ENCODE results near the gene ZBTB40. TPM values are rescaled to one million over a fixed set of nuclear protein-coding genes. Genes with fewer than 3 reads are reported as not detected.

ZBTB40 gene
- total RNA-seq, 1 experiment from 2014 or later = 21.4 TPM

DNA sequence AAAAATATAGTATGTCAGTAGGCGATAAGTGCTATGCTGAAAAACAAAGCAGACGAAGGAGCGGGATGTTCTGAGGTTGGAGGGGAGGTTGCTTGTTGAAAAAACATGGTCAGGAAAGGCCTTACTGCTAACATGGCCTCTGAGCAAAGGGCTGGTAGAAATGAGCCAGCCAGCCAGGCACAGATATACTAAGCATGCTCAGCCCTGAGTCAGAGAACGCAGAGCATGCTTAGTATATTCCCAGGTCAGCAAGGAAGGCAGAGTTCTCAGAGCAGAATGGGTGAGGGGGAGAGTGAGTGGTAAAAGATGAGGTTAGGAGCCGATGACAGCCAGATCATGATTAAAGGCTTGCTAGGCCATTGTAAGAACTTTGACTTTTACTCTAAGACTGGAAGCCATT is 36.7 kb downstream of the ZBTB40 start:
- intact Hi-C loops (cut with micrococcal nuclease; ENCODE audit: unreplicated experiment) = no loop called here
- Histone ChIP-seq H3K4me1 (replicated peaks; ENCODE audit: insufficient read depth) (no peaks in the 10 kb centered on the region), H3K27me3 (ENCODE audit: insufficient read depth, low read depth) (no peaks in the 10 kb centered on the region), H2AFZ (no peak overlapping the region), H3K9me2 (ENCODE audit: insufficient read depth) (no peaks in the 10 kb centered on the region), H3K9me3 (ENCODE audit: insufficient read depth, low read depth) (no peaks in the 10 kb centered on the region), H3F3A (ENCODE audit: insufficient read depth, low read depth) (no peaks in the 10 kb centered on the region), H3K4me2 (no peak overlapping the region), H3K27ac (no peak overlapping the region), H3K36me3 (ENCODE audit: low read depth) (no peaks in the 10 kb centered on the region), H4K20me1 (ENCODE audit: insufficient read depth) (no peaks in the 10 kb centered on the region), H3K4me3 (no peak overlapping the region), H3K79me2 (ENCODE audit: low read depth) (0 out of 2 replicates have a peak, but pooled peaks cover 3% of the 10 kb centered on the region)
- ChIA-PET POLR2A (ENCODE audit: unreplicated experiment) (no interaction called here), CTCF (no interaction called here)
- no peak for TF ChIP-seq CTCF (conservative IDR thresholded peaks at IDR 0.05)
- no TSS peak for BruUV-seq (replicated peaks)
- DNase-seq = no peak

GRCh38 chr1:22489278-22489677 is 37.6 kb downstream of the ZBTB40 start:
- BruUV-seq (replicated peaks) = no TSS peak

DNA sequence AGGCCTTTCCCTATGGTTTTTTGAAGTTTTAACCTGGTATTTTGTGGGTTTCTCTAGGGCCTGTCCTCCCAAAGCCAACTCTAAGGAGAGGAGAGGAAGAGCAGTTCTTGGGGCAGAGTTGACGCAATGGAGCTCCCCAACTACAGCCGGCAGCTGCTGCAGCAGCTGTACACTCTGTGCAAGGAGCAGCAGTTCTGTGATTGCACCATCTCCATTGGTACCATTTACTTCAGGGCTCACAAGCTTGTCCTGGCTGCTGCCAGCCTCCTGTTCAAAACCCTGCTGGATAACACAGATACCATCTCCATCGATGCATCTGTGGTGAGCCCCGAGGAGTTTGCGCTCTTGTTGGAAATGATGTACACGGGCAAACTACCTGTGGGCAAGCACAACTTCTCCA is 38.2 kb downstream of the ZBTB40 start:
- no peak overlapping the region for H3K4me2 ChIP-seq
- no peak overlapping the region for H3K4me3 ChIP-seq
- H2AFZ ChIP-seq = no peak overlapping the region
- no peak for TF ChIP-seq CTCF (conservative IDR thresholded peaks at IDR 0.05)
- H4K20me1 ChIP-seq (ENCODE audit: insufficient read depth) = no peaks in the 10 kb centered on the region
- H3K27me3 ChIP-seq (ENCODE audit: insufficient read depth, low read depth) = no peaks in the 10 kb centered on the region
- POLR2A ChIA-PET (ENCODE audit: unreplicated experiment) = no interaction called here
- H3K9me2 ChIP-seq (ENCODE audit: insufficient read depth) = no peaks in the 10 kb centered on the region
- H3K4me1 ChIP-seq (replicated peaks; ENCODE audit: insufficient read depth) = no peaks in the 10 kb centered on the region
- H3K9me3 ChIP-seq (ENCODE audit: insufficient read depth, low read depth) = no peaks in the 10 kb centered on the region
- BruUV-seq (replicated peaks) = no TSS peak
- intact Hi-C loops (cut with micrococcal nuclease; ENCODE audit: unreplicated experiment) = no loop called here
- 0 out of 2 replicates have a peak, but pooled peaks cover 3% of the 10 kb centered on the region for H3K79me2 ChIP-seq (ENCODE audit: low read depth)
- no peaks in the 10 kb centered on the region for H3F3A ChIP-seq (ENCODE audit: insufficient read depth, low read depth)
- DNase-seq = no peak
- H3K36me3 ChIP-seq (ENCODE audit: low read depth) = no peaks in the 10 kb centered on the region
- H3K27ac ChIP-seq = no peak overlapping the region
- CTCF ChIA-PET = no interaction called here

More at GRCh38 chr1:22489278-22489677, 37.6 kb downstream of the ZBTB40 start:
- Histone ChIP-seq H3K27ac (no peak overlapping the region), H3K79me2 (ENCODE audit: low read depth) (0 out of 2 replicates have a peak, but pooled peaks cover 3% of the 10 kb centered on the region), H3K9me2 (ENCODE audit: insufficient read depth) (no peaks in the 10 kb centered on the region), H2AFZ (no peak overlapping the region), H3K4me2 (no peak overlapping the region), H3K36me3 (ENCODE audit: low read depth) (no peaks in the 10 kb centered on the region), H3K4me3 (no peak overlapping the region), H4K20me1 (ENCODE audit: insufficient read depth) (no peaks in the 10 kb centered on the region), H3F3A (ENCODE audit: insufficient read depth, low read depth) (no peaks in the 10 kb centered on the region), H3K9me3 (ENCODE audit: insufficient read depth, low read depth) (no peaks in the 10 kb centered on the region), H3K4me1 (replicated peaks; ENCODE audit: insufficient read depth) (no peaks in the 10 kb centered on the region), H3K27me3 (ENCODE audit: insufficient read depth, low read depth) (no peaks in the 10 kb centered on the region)
- DNase-seq = no peak
- intact Hi-C loops (cut with micrococcal nuclease; ENCODE audit: unreplicated experiment) = no loop called here
- TF ChIP-seq EZH2 (IDR thresholded peaks at IDR 0.05; ENCODE audit: low read depth) (no peak), CTCF (conservative IDR thresholded peaks at IDR 0.05) (no peak)
- ChIA-PET CTCF (no interaction called here), POLR2A (ENCODE audit: unreplicated experiment) (no interaction called here)
